CD4-positive, alpha-beta T cell treated with Interleukin-10 for 1 hour (primary cell): ENCODE measurements around the gene MRAP.

Source experiments
- DNase-seq: peaks from one replicate; pipeline ENCODE4 v3.0.0-alpha.2; 2020

MRAP gene

DNA sequence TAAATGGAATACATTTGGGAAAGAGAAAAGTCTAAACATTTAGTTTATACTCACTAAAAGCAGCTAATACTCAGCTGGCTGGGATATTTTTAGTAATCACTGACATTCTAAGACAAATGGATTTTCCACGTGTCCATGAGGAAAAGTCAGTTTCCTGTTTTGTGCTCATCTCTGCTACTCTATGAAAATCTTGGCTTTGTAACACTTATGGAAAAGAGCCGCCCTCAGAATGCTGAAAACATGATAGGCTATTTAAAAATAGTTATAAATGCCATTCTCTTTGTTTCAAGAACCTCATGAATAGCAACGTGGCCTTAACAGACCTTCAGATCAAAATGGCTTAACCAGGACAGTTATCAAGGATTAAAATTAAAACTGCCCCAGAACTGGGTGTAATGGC is 29.9 kb downstream of the MRAP start:
- no peak for DNase-seq

- no peak for DNase-seq
These were observed 30.7 kb downstream of the MRAP start for GRCh38 chr21:32329331-32329730.

GRCh38 chr21:32329776-32330175 is 31.1 kb downstream of the MRAP start:
- no peak for DNase-seq

DNA sequence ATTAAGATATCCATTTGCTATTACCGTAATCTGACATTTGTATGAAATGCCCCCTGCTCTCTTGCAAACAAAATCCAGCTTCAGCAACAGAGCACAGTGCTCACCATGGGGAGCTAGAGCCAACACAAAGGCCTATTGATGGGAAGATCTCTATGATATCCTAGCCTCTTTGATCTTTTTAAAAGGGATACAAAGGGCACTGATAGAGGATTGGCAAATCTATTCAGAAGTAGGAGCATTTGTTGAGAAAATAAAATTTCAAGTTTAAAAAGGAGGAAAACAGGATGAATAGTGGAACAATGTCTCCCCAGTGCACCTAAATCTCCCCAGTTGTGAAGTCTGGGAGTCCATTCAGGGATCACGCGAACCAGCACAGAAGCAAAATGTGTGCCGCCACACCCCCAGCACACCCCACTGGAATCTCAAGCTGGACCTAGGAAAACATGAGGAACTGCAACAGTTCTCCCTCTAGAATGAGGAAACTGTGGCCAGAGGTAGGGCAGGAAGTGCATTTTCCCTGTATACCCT is 32.2 kb downstream of the MRAP start:
- DNase-seq, result no peak

GRCh38 chr21:32331444-32332305 is 33.0 kb downstream of the MRAP start:
- no peak for DNase-seq

DNA sequence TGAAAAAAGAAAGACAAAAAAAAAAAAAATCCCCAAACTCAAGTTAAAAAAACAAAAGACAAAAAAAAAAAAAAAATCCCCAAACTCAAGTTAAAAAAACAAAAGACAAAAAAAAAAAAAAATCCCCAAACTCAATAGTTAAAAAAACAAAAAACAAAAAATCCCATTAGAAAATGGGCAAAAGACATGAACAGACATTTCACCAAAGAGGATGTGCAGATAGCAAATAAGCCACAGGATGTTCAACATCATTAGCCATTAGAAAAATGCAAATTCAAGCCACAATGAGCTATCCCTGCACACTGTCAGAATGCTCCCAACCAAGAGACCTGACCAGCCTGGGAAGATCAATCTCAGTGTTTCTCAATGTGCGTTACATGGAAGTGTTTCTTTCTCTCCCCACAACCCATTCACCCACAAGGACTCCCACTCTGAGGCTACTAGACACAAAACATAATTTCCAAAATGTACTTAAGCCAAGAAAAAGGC is 33.9 kb downstream of the MRAP start:
- DNase-seq, result no peak

DNA sequence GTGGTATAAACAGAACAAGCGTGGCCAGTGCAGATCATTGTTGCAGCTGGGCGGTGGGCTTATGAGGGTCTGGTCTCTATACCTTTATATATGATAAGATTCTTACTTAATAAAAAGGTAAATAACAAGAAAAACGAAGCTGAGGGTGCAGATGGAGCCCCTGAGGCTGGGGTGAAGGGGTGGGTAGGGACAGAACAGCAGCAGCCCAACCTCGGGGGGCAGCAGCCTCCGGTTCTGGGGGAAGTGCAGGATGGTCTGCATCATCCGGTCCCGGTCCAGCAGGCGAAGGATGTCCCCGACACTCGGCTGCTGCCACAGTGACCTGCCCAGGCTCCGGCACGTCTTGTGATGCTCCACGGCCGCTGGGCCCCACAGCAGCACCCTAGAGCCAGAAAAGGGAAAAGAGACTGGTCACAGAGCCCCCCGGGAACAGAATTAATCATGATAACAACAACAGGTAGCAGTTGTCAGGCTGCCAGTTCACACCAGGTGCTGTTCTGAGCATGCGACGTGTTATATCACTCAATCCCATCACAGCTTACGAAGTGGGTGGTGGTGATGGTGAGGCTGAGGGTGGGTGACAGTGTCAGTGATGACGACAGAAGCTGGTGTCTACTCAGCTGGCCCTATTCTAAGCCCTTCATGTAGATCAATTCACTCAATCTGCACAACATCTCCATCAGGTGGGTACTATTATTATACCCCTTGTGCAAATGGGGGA is 35.5 kb downstream of the MRAP start:
- no peak for DNase-seq

DNA sequence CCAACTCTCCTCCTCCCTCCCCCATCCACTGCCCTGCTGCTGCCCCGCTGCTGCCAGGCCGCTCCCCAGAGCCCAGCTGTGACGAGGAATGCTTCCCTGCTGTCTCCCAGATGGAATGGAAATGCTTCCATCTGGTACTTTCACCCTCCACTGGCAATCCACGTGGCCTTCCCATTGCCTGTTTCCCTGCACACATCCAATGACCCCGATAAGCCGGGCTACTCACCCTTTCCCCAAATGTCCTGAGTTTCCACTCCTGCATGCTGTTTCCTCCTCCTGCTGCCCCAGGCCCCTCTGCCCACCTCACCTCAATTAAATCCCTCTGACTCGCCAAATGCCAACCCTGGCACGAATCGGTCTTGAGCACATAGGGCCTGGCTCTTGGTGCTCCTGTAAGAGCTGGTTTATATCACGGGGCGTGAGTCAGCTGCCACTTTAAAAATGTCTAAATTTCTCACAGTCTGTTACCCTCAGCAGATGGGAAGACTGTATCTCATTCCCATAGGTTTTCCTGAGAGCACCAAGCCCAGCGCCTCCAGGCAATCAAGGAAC is 36.4 kb downstream of the MRAP start:
- no peak for DNase-seq

- no peak for DNase-seq
These were observed 37.2 kb downstream of the MRAP start for GRCh38 chr21:32335601-32336575.

GRCh38 chr21:32336711-32337110 is 38.1 kb downstream of the MRAP start:
- no peak for DNase-seq

GRCh38 chr21:32337206-32337605 is 38.6 kb downstream of the MRAP start:
- DNase-seq, result no peak

- DNase-seq, result no peak
These were observed 39.7 kb downstream of the MRAP start for GRCh38 chr21:32338209-32338921.

- no peak for DNase-seq
These were observed 42.5 kb downstream of the MRAP start for GRCh38 chr21:32340863-32341848.

GRCh38 chr21:32346951-32347350 is 48.3 kb downstream of the MRAP start:
- no peak for DNase-seq

DNA sequence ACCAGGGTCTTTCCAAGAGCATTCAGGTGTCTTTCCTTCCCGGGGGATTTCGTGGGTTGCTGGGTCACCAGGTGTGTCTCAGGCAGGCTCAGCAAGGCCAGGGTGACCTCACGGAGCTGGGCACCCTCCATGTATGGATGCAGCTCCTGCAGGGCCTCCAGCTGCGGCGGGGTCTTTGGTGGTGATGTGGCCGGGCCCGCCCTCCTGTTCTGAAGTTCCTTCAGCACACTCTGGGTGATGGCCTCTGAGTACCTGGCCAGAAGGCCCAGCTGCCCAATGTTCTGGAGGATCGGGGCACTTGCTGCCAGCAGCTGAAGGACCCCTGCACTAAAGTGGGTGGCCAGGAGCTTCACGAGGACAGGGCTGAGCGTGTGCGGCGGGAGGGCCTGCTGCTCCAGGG is 48.7 kb downstream of the MRAP start:
- DNase-seq, result no peak

DNA sequence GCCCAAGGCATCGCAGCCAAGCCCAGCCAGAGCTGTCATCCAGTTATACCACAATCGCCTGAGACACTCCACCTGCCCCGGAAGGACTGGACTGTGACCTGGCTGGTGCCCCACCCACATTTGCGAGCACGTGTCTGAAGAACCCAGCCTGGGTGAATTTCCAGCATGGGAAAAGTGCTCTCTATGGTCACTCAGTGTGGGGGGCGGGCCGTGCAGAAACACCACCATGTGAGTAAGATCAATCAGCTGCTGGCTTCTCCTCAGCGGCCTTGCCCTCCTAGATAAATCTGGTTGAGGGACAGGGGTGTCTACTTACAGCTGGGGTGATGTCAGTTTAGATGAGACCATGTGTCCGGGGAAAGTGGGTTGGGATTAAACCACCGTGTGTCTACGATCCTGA is 49.3 kb downstream of the MRAP start:
- DNase-seq, result no peak

GRCh38 chr21:32348604-32349332 is 50.1 kb downstream of the MRAP start:
- DNase-seq, result no peak

GRCh38 chr21:32349333-32349944 is 50.8 kb downstream of the MRAP start:
- no peak for DNase-seq
